ENCODE measurements around the gene XPO6.

The XPO6 gene

DNA sequence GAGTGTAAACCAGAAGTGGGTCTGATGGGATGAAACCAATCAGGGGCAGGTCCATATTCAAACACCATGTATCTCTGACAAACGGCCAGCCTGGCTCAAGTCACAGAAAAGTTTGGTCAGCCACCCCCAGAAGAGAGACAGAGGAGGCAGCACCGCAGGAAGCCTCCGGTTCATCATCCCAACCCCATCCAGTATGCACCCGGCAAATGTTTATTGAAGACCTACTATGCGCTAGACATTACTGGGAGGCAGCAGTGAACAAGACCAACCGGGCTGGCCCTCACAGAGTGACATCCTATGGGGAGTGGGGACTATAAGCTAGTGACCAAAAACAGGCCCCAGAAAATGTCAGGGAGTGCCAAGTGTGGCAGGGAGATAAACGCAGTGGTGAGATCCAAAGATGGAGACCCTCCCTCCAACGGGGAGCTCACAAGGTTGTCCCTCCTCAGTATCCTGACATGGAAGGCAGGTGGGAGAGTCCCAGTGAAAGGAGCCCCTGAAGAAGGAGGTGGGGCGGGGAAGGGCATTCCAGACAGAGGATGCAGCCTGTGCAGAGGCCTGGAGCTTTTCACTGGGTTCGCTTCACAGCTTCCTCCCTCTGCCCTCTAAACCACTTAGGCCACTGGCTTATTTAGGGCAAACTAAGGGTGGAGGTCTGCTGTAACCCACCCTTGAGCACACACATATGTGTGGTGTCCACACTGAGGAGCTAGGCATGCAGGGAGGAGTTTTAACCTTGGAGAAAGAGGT, 150.2 kb downstream of the XPO6 start:
- TF ChIP-seq GATA3 (IDR thresholded peaks at IDR 0.05; ENCODE audit: low read depth, low read length) = no peak

DNA sequence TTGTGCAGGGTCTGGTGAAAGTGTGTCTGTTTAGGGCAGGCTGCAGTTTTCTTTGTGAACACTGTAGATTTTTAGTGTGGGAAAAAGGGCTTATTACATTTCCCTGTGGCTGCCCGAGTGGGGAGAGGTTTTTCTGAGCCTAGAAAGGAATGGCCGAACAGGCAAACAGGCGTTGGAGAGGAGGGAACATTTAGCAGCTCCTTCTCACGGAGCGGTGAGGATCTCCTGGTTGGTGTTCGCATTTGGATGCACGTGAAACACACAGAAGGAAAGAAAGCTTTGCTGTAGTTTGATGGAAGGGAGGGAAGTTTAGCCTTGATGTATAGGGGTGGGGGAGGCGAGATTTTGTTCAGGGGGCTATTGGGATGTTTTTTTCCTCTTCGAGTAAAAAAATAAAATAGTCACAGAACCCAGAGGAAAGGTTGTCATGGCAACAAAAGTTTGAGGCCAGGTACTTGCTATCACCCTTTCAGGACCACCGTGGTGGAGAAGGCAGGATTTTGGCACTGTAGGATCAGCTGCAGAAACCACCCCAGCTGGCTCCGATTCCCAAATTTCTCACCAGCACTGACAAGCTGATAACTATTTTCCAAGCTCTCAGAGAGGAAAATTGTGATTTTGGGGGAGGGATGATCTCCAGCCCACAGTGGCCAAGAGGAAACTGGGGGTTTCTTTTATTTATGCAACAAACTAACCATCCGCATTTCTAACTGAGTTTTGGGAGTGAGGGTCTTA, 151.8 kb downstream of the XPO6 start:
- TF ChIP-seq GATA3 (IDR thresholded peaks at IDR 0.05; ENCODE audit: low read depth, low read length) (no peak), GATA2 (IDR thresholded peaks at IDR 0.05; ENCODE audit: low read depth, low read length) (no peak)

DNA sequence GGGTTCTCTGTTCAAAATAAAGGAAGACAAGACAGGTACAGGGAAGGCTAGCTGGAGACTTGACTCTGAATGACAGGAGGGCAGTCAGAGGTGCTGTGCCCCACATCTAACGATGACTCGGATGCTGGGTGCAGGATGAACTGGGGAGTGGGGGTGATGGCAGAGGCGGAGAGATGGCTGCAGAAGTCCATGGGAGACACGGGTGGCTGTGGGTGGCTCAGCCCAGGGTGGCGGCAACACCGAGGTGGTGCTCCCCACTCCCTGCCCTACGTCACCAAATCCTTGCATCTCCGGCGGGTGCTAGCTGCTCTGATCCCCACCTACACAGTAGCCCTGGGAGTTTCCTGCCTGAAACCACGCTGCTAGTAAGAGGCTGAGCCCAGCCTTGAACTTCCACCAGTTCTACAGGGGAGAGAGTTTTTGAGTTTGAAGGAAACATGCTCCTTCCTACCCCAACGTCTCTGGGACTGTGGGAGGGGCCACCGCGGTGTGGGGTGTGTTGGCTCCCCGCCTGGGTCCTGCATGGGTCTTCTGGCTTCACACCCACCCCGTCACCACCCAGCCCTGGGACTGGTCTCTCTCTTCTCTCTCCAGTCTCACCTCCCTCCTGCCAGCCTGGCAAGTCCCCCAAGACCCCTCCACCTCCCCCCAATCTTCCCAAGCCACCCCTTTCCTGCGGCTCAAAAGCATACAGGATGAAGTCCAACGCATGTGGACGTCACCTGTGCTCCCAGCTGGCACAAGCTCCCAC, 152.8 kb downstream of the XPO6 start:
- no peak for TF ChIP-seq GATA3 (IDR thresholded peaks at IDR 0.05; ENCODE audit: low read depth, low read length)
- no peak for TF ChIP-seq GATA2 (IDR thresholded peaks at IDR 0.05; ENCODE audit: low read depth, low read length)

DNA sequence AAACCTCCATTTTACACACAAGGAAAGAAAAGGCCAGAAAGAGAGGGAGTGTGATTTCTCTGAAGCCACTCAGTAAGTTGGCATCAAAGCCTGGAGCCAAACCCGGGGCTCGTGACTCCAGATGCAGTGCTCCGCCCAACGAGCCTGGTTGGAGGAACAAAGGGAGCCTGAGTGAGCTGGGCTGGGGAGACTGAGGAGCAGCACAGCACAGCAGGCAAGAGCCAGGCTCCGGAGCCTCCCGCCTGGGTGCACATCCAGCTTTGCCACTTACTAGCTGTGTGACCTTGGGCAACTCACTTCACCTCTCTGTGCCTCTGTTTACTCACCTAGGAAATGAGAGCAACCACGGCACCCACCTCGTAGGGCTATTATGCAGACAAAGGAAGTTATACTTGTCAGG, 153.8 kb downstream of the XPO6 start:
- TF ChIP-seq GATA3 (IDR thresholded peaks at IDR 0.05; ENCODE audit: low read depth, low read length) (no peak), GATA2 (IDR thresholded peaks at IDR 0.05; ENCODE audit: low read depth, low read length) (no peak)

DNA sequence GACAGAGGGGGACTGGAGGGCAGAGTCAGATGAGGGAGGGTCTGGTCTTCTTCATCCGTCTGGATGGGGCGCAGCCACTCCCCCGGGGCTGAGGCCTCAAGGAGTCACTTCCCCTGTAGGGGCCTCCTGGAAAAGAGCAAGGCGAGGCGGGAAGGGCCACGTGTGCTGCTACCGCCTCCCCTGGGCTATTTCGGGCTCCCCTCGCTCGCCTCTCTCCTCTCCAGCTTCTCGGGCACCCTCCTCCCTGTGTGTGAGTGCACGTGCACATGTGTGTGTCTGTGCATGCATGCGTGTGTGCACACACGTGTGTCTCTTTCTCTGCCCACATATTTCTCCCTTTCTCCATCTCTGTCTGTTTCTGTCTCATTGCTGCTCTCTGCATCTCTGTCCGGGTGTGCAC, 158.3 kb downstream of the XPO6 start:
- no peak for TF ChIP-seq GATA2 (IDR thresholded peaks at IDR 0.05; ENCODE audit: low read depth, low read length)
- TF ChIP-seq GATA3 (IDR thresholded peaks at IDR 0.05; ENCODE audit: low read depth, low read length) = no peak

DNA sequence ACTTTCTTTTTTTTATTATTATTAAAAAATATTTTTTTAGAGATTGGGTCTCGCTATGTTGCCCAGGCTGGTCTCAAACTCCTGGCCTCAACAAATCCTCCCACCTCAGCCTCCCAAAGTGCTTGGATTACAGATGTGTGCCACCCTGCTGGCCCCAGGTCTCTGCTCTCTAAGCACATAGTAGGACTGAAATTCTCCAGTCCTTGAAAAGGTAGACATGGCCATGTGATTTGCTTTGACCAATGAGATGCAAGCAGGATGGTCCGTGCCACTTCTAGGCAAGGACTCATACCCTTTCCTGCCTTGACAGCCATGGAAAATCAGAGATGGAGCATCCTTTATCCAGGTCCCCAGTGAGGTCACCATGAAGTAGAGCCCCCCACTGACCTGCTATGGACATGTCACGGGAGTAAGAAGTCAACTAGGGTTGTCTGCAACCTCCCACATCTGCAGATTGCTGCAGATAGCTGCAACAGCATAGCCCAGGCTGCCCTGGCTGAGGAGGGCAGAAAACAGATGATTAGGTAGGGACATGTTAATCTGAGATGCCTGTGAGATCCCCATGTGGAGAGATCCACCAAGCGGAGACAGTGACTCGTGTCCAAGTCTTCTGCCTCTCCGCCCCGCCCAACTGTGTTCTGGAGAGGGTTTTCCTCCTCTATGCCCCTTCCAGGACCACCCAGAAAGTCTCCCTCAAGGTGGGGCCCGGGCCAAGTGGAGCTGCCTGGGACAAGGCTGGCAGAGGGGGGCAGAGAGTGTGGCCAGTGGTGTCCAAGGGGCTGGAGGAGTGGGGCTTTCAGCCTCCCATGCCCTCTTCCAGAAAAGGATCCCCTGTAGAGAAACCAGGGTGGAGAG, 159.3 kb downstream of the XPO6 start:
- TF ChIP-seq GATA3 (IDR thresholded peaks at IDR 0.05; ENCODE audit: low read depth, low read length) (no peak), GATA2 (IDR thresholded peaks at IDR 0.05; ENCODE audit: low read depth, low read length) (no peak)

DNA sequence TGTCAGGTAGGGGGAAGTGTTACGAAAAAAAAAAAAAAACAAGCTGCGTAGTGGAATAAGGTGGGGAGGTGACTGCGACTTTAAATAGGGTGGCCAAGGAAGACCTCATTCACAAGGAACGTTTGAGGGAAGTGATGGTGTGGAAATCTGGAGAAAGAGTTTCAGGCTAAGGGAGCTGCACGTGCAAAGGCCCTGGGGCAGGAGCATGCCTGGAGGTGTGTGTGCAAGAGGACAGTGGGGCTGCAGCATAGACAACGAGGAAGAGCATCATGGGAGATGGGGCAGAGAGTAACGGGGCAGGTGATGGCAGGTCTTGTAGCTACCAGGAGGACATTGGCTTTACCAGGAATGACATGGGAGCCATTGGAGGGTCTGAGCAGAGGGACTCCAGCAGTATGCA, 160.3 kb downstream of the XPO6 start:
- TF ChIP-seq GATA3 (IDR thresholded peaks at IDR 0.05; ENCODE audit: low read depth, low read length) (no peak), GATA2 (IDR thresholded peaks at IDR 0.05; ENCODE audit: low read depth, low read length) (no peak)
